Gastroesophageal sphincter (tissue), 4 donors: ENCODE measurements around the gene ARL16. TPM values are rescaled to one million over a fixed set of nuclear protein-coding genes. Genes with fewer than 3 reads are reported as not detected.

Experiments used
- ATAC-seq: fragments of 150-250 bp; one replicate; pipeline ENCODE4 v1.9.1; 2016; ENCODE audit warnings: mild to moderate bottlenecking, moderate library complexity
- H3K27ac ChIP-seq, 4 donors: fragments of 200-600 bp; sonication (generic) in 3 of 4; 1 replicate in 3 of 4; 2 replicates in 1 of 4; pipeline ENCODE4 v1.5.1; 2016 to 2019
- H3K27me3 ChIP-seq: fragments of 200-600 bp; sonication (generic); one replicate; pipeline ENCODE4 v1.5.1; 2019
- H3K36me3 ChIP-seq, 2 donors: fragments of 200-600 bp; sonication (generic); one replicate each; pipeline ENCODE4 v1.5.1; 2019; ENCODE audit warnings: control low read depth in 1 of 2
- H3K4me1 ChIP-seq, 3 donors: fragments of 200-600 bp; sonication (generic); 1 replicate in 2 of 3; 2 replicates in 1 of 3; pipeline ENCODE4 v1.5.1; 2016 to 2019; ENCODE audit warnings: control low read depth in 2 of 3
- H3K4me3 ChIP-seq, 2 donors: fragments of 200-600 bp; sonication (generic); one replicate each; pipeline ENCODE4 v1.5.1; 2019; ENCODE audit warnings: mild to moderate bottlenecking in 1 of 2, moderate library complexity in 1 of 2
- H3K9me3 ChIP-seq, 3 donors: fragments of 200-600 bp; sonication (generic); one replicate each; pipeline ENCODE4 v1.5.1; 2017 to 2019; ENCODE audit warnings: control low read depth in 2 of 3
- CTCF ChIP-seq, 4 experiments: fragments of 200-600 bp in 2 of 4; fragments of 450-650 bp in 2 of 4; sonication (generic) in 1 of 4; IDR thresholded peaks; one replicate each; pipeline ENCODE4 v1.5.1; 2017 to 2019; ENCODE audit warnings: antibody characterized with exemption in 4 of 4, mild to moderate bottlenecking in 2 of 4, moderate library complexity in 2 of 4
- EP300 ChIP-seq: sonication (generic); formaldehyde crosslinking; IDR thresholded peaks from one replicate; pipeline ENCODE4 v1.6.1; 2017; ENCODE audit warnings: antibody characterized with exemption, mild to moderate bottlenecking
- POLR2A ChIP-seq, 2 donors: fragments of 450-650 bp; IDR thresholded peaks; one replicate each; pipeline ENCODE4 v1.6.1; 2017; ENCODE audit warnings: antibody characterized with exemption in 2 of 2, mild to moderate bottlenecking in 2 of 2, moderate library complexity in 1 of 2
- POLR2AphosphoS5 ChIP-seq: sonication (generic); formaldehyde crosslinking; IDR thresholded peaks from one replicate; pipeline ENCODE4 v1.6.1; 2017; ENCODE audit warnings: antibody characterized with exemption
- WGBS, 2 donors: methylation state at CpG; one replicate each; pipeline ENCODE4 v1.1.5; 2018; ENCODE audit warnings: low coverage in 1 of 2; 5-methylcytosine and 5-hydroxymethylcytosine counted together
- total RNA-seq, 4 donors: library from RNA; depleted of rRNA; stranded (reverse); fragments of >200 nt; gene quantifications; one replicate each; pipeline ENCODE4 v1.1.0, GENCODE V29; 2016

Gene ARL16
- 10 to 100 TPM; 26.2 to 52.8 (median 30.2) TPM for total RNA-seq

GRCh38 chr17:81683584-81684441 lies at the start of gene ARL16, which contains the start of gene HGS:
ARL16 (minus strand) TSS chr17:81683797; CDS start chr17:81683753, 44 bp downstream.
HGS (plus strand) TSS chr17:81684011; CDS start chr17:81684067, 56 bp downstream.
- peak; percentile 70 to 75 for TF ChIP-seq POLR2A (IDR thresholded peaks at IDR 0.05)
- no peak for TF ChIP-seq EP300
- TF ChIP-seq CTCF (IDR thresholded peaks at IDR 0.05) = peak in 1 of 4 experiments; percentile 3
- peak; percentile 86 for TF ChIP-seq POLR2AphosphoS5
- H3K4me3 ChIP-seq = peak within 1 kb of the TSS; percentile 88 to 95
- H3K27ac ChIP-seq = peak within 1 kb of the TSS; percentile 60 to 88 (median 88)
- H3K4me1 ChIP-seq = peaks cover 0 to 52% (median 24%) of the 10 kb centered on the region in 3 donors
- peaks cover 0 to 61% of the 10 kb centered on the region in 2 donors for H3K36me3 ChIP-seq
- H3K9me3 ChIP-seq = no peaks in the 10 kb centered on the region
- no peaks in the 10 kb centered on the region for H3K27me3 ChIP-seq
- peak; percentile 99 for ATAC-seq
- WGBS, 2 donors = 0% methylated on average over 3 to 4 of the region's 112 CpGs

DNA sequence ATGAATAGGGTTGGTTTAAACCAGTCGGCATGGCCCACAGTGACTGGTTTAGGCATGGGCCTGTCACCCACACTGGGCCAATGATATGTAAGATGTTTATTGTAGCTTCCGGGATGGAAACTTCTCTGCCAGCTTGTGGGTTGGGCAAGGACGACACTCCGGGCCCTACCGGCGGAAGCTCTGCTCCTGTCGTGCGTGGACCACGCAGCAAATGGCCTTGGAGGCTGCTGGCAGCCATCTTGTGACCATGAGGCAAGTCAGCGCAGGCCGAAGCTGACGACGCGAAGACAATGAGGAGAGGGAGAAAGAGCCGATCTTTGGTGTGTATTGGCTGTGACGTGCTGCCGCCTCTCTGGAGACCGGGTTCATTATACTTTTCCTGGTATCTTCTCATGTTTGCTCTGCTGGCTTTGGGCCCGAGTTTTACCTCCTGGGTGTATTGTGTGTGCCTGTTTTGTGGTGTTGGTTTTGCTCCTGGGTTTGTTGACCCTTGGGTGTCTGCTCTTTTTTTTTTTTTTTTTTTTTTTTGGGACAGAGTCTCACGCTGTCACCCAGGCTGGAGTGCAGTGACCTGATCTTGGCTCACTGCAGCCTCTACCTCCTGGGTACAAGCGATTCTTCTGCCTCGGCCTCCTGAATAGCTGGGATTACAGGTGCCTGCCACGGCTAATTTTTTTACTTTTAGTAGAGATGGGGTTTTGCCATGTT lies 43.9 kb upstream of the ARL16 start:
- Histone ChIP-seq H3K27me3 (peaks cover 90% of the 10 kb centered on the region), H3K4me3 (no peak overlapping the region), H3K4me1 (peaks cover 0 to 15% (median 5%) of the 10 kb centered on the region in 3 donors), H3K9me3 (no peaks in the 10 kb centered on the region), H3K36me3 (no peaks in the 10 kb centered on the region), H3K27ac (no peak overlapping the region)
- no peak for ATAC-seq
- no peak for TF ChIP-seq EP300
- no peak for TF ChIP-seq POLR2A (IDR thresholded peaks at IDR 0.05)
- TF ChIP-seq POLR2AphosphoS5 = no peak
- no peak for TF ChIP-seq CTCF (IDR thresholded peaks at IDR 0.05)
- WGBS, 2 donors = 92 to 96% methylated on average over 11 of the region's 23 CpGs

DNA sequence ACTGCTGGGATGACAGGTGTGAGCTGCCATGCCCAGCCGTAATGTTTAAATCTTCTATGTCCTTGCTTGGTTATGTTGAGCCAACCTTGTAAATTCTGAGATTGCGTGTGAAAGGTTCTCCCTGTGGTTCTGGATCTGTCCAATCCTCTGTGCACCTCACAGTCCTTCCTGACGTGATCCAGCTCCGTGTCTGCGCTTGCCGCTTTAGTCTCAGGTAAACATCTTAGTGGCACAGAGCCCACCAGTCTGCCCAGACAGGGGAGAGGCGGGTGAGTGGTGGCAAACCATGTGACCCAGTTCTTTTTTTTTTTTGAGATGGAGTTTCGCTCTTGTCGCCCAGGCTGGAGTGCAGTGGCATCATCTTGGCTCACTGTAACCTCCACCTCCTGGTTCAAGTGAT lies 42.4 kb upstream of the ARL16 start:
- H3K36me3 ChIP-seq = no peaks in the 10 kb centered on the region
- no peaks in the 10 kb centered on the region for H3K9me3 ChIP-seq
- no peak overlapping the region for H3K4me3 ChIP-seq
- 29 to 60% methylated on average over 5 to 9 of the region's 9 CpGs for WGBS, 2 donors
- no peak overlapping the region for H3K27ac ChIP-seq
- peaks cover 0 to 21% (median 5%) of the 10 kb centered on the region in 3 donors for H3K4me1 ChIP-seq
- no peak for ATAC-seq
- TF ChIP-seq POLR2A (IDR thresholded peaks at IDR 0.05) (no peak), POLR2AphosphoS5 (no peak), CTCF (IDR thresholded peaks at IDR 0.05) (no peak), EP300 (no peak)
- H3K27me3 ChIP-seq = peaks cover 83% of the 10 kb centered on the region

DNA sequence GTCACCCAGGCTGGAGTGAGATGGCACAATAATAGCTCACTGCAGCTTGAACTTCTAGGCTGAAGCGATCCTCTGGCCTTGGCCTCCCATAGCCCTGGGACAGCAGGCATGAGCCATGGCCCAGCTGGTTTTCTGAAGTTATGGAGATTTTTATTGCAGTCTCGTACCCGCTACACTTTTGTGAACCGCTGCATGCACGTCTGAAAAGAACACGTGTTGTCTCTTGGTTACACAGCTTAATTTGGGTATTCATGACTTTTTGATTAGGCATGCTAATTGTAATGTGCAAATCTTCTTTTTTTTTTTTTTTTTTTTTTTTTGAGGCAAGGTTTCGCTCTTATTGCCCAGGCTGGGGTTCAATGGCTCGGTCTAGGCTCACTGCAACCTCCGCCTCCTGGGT lies 41.8 kb upstream of the ARL16 start:
- Histone ChIP-seq H3K4me1 (peaks cover 0 to 21% (median 5%) of the 10 kb centered on the region in 3 donors), H3K36me3 (no peaks in the 10 kb centered on the region), H3K9me3 (no peaks in the 10 kb centered on the region), H3K27me3 (peaks cover 77% of the 10 kb centered on the region), H3K4me3 (no peak overlapping the region), H3K27ac (no peak overlapping the region)
- ATAC-seq = no peak
- 55 to 69% methylated on average over 2 to 7 of the region's 9 CpGs for WGBS, 2 donors
- TF ChIP-seq POLR2AphosphoS5 = no peak
- no peak for TF ChIP-seq POLR2A (IDR thresholded peaks at IDR 0.05)
- no peak for TF ChIP-seq EP300
- no peak for TF ChIP-seq CTCF (IDR thresholded peaks at IDR 0.05)
